Measurements from ENCODE around the gene NTN5. TPM values are rescaled to one million over a fixed set of nuclear protein-coding genes. Genes with fewer than 3 reads are reported as not detected.

The NTN5 gene
- total and polyA plus RNA-seq, 9 of the 15 experiments (the other 6 are each of a cell fraction or from before 2014, with no cell fraction given): not detected

GRCh38 chr19:48636859-48637448 is 35.9 kb downstream of the NTN5 start, which contains the start of gene DBP (continued):
- TF ChIP-seq, protein P1, sequence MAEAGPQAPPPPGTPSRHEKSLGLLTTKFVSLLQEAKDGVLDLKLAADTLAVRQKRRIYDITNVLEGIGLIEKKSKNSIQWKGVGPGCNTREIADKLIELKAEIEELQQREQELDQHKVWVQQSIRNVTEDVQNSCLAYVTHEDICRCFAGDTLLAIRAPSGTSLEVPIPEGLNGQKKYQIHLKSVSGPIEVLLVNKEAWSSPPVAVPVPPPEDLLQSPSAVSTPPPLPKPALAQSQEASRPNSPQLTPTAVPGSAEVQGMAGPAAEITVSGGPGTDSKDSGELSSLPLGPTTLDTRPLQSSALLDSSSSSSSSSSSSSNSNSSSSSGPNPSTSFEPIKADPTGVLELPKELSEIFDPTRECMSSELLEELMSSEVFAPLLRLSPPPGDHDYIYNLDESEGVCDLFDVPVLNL (CRISPR knock-in tag; IDR thresholded peaks at IDR 0.05; ENCODE audit: low read depth): no peak
- peak; percentile 70 for TF ChIP-seq CTCFL (IDR thresholded peaks at IDR 0.05; ENCODE audit: borderline replicate concordance, insufficient read depth, low read depth, low read length, poor library complexity, severe bottlenecking)
- TF ChIP-seq TCF3 (CRISPR knock-in tag; IDR thresholded peaks at IDR 0.05): no peak
- TF ChIP-seq SNIP1 (IDR thresholded peaks at IDR 0.05; ENCODE audit: low read depth): no peak
- TF ChIP-seq RFX1 (IDR thresholded peaks at IDR 0.05): no peak
- no peak for TF ChIP-seq RBM39 (optimal IDR thresholded peaks at IDR 0.05; ENCODE audit: low read depth, low read length)
- TF ChIP-seq, protein P2, sequence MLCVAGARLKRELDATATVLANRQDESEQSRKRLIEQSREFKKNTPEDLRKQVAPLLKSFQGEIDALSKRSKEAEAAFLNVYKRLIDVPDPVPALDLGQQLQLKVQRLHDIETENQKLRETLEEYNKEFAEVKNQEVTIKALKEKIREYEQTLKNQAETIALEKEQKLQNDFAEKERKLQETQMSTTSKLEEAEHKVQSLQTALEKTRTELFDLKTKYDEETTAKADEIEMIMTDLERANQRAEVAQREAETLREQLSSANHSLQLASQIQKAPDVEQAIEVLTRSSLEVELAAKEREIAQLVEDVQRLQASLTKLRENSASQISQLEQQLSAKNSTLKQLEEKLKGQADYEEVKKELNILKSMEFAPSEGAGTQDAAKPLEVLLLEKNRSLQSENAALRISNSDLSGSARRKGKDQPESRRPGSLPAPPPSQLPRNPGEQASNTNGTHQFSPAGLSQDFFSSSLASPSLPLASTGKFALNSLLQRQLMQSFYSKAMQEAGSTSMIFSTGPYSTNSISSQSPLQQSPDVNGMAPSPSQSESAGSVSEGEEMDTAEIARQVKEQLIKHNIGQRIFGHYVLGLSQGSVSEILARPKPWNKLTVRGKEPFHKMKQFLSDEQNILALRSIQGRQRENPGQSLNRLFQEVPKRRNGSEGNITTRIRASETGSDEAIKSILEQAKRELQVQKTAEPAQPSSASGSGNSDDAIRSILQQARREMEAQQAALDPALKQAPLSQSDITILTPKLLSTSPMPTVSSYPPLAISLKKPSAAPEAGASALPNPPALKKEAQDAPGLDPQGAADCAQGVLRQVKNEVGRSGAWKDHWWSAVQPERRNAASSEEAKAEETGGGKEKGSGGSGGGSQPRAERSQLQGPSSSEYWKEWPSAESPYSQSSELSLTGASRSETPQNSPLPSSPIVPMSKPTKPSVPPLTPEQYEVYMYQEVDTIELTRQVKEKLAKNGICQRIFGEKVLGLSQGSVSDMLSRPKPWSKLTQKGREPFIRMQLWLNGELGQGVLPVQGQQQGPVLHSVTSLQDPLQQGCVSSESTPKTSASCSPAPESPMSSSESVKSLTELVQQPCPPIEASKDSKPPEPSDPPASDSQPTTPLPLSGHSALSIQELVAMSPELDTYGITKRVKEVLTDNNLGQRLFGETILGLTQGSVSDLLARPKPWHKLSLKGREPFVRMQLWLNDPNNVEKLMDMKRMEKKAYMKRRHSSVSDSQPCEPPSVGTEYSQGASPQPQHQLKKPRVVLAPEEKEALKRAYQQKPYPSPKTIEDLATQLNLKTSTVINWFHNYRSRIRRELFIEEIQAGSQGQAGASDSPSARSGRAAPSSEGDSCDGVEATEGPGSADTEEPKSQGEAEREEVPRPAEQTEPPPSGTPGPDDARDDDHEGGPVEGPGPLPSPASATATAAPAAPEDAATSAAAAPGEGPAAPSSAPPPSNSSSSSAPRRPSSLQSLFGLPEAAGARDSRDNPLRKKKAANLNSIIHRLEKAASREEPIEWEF (CRISPR knock-in tag; IDR thresholded peaks at IDR 0.05): no peak
- no peak for TF ChIP-seq ZZZ3 (IDR thresholded peaks at IDR 0.05)
- no peak for TF ChIP-seq ZNF274 (IDR thresholded peaks at IDR 0.05; ENCODE audit: borderline replicate concordance, low read depth, low read length)
- TF ChIP-seq, protein P3, sequence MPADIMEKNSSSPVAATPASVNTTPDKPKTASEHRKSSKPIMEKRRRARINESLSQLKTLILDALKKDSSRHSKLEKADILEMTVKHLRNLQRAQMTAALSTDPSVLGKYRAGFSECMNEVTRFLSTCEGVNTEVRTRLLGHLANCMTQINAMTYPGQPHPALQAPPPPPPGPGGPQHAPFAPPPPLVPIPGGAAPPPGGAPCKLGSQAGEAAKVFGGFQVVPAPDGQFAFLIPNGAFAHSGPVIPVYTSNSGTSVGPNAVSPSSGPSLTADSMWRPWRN (IDR thresholded peaks at IDR 0.05; ENCODE audit: low read depth): no peak
- TF ChIP-seq NBN (IDR thresholded peaks at IDR 0.05; ENCODE audit: low read depth): no peak
- no peak for TF ChIP-seq ZNF639 (CRISPR knock-in tag; conservative IDR thresholded peaks at IDR 0.05 in 1 of 2, IDR thresholded peaks at IDR 0.05 in 1 of 2)
- no peak for TF ChIP-seq JUN (IDR thresholded peaks at IDR 0.05; ENCODE audit: borderline replicate concordance, low read depth, low read length)
- TF ChIP-seq JUN (CRISPR knock-in tag; IDR thresholded peaks at IDR 0.05; ENCODE audit: borderline replicate concordance): no peak
- no peak for TF ChIP-seq MCM2 (IDR thresholded peaks at IDR 0.05; ENCODE audit: low read depth)
- no peak for TF ChIP-seq SRSF9 (IDR thresholded peaks at IDR 0.05; ENCODE audit: borderline replicate concordance, low read depth, low read length)
- no peak for TF ChIP-seq RB1 (IDR thresholded peaks at IDR 0.05; ENCODE audit: low read depth)
- no peak for TF ChIP-seq ATF7 (IDR thresholded peaks at IDR 0.05)
